Limb (tissue), 2 donors: Measurements from ENCODE around the gene LBHD2.
A peak's percentile ranks its signal among the peaks of the same experiment; 100 is the strongest.
"Not testable (repeated sequence)": the region's sequence is repeated elsewhere in the genome, so short reads cannot be mapped to it uniquely, and the experiment has no call there.

Source experiments
- DNase-seq, 2 donors: peaks; one replicate each; pipeline ENCODE4 v3.0.0-alpha.2; 2016; ENCODE audit errors: extremely low spot score in 2 of 2

The LBHD2 gene

DNA sequence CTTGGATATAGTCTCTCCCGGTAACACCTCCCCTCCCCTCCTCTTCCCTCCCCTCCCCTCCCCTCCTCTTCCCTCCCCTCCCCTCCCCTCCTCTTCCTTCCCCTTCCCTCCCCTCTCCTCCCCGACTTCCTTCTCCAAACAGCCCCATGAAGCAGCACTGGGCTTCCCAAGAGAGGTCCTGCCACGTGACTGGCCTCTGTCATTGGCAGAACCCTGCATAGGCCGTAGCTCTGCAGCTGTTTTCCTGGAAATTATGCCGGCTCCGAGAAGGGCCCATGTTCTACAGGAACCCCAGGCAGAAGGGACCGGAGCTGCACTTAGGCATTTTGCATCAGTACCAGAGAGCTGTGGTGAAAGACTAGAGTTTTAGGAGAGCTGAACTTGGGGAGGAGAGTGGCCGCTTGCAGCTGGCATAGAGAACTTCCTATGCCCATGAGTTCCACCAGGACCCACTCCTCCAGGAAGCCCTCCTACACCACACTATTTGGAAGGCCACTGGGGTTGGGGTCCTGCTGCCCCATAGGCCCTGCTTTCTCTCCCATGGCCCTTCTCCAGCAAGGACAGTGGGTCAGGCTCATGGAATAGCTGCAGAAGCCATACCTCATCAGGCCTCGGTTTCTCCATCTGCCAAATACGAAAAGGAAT lies 34.1 kb downstream of the LBHD2 start:
- peak; percentile 61 to 68 for DNase-seq

DNA sequence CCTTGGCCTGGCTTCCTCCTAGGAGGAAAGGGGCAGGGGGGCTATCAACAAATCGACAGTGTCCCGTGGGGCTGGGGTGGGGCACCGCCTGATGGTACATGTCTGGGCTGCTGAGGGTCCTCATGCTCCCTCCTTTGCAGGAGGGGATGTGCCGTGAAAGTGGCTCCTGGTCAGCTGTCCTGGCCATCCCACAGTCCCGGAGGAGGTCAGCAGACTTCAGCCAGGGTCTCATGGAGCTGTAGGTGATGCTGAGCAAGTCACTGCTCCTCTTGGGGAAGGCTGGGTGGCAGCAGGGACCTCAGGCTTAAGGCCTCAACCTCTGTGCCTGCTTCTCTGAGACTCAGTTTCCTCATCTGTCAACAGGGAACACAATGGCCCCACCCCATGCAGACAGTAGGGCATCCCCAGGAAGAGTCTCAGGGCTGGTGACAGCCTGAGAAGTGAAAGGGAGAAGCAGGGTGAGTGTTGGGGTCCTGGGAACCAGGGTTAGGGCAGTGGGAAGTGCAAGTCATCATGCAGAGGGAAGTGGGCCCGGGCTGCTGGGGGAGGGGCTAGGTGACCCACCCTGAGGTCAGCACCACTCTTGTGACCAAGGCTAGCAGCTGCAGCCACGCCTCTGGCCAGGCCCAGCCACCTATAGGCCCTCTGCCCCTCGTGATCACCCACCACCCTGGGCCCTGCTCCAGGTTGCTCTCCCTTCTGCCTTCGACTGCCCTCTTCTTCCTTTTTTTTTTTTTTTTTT lies 34.8 kb downstream of the LBHD2 start:
- no peak for DNase-seq

DNA sequence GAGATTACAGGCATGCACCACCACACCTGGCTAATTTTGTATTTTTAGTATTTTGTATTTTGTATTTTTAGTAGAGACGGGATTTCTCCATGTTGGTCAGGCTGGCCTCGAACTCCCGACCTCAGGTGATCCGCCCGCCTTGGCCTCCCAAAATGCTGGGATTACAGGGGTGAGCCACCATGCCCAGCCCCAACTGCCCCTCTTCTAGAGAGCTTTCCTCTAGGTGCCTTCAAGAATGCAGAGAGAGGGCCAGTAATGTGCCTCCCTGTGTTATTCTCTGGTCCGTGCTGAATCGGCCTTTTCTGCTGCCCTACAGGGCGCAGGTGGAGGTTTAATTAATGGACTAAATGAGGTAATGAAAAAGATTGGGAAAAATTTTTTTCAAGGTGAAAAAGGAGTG lies 35.5 kb downstream of the LBHD2 start:
- not testable (repeated sequence) for DNase-seq

DNA sequence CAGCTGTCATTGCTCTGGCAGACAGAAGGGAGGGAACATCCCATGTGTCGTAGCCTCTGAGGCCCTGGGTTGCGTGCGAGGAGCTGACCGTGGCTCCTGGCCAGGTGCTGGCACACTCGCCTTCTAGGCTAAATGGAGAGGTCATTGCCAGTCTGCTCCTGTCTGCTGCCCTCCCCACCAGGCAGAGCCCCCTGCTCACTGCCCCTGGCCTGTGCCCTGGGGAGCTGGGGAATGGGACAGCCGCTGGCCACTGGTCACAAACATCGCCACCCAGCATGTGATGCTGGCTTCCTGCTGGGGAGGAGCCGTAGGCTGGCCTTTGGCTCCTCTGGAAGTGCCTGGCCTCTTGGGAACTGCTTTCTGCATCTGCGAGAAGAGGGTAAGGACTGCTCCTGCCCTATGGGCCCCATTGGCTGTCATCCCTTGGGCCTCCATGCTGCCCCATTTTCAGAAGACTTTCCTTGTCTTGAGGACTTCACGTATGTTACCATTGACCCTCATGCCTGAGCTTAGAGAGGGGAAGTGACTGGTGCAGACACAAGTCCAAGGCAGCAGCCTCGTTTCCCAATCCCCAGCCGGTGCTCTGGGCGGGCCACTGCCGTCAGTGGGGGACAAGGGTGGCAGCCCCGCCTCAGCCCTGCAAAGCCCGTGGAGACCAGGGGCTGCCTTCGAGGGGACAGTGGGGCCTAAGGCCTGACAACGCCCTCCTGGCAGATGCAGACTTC lies 37.3 kb downstream of the LBHD2 start:
- DNase-seq, result no peak

DNA sequence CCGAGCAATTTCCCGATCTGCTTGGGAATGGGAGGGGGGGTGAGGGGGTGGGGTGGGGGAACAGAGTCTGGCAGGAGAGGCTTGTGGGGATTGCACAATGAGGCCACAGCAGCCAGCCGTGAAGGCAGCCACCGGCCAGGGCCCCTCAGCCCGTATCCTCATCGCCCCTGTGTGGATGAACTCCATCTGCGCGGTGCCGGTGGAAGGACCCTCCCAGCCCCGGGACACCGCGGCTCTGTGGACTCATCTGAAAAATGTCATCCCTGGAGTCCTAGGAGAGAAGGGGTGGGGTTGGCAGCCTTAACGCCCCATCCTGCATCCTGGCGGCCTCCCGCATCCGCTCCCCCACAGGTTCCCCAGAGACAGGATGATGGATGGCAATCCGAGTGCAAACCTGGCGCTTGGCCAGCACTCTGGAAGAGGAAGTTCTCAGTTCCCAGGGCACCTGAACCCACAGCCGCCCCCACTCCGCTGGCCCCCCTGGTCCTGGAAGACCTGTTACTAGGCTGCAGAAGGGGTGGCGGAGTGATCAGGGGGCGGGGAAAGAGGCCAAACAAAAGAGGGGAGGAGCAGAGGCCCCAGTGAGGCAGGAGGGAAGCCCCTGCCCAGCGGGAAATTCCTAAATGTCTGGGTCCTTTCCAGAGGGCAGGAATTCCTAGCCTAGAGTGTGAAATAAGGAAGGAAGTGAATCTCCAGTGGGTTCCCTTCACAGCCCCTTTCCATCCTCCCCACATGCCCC lies 38.0 kb downstream of the LBHD2 start:
- DNase-seq, result peak; percentile 61 to 88

DNA sequence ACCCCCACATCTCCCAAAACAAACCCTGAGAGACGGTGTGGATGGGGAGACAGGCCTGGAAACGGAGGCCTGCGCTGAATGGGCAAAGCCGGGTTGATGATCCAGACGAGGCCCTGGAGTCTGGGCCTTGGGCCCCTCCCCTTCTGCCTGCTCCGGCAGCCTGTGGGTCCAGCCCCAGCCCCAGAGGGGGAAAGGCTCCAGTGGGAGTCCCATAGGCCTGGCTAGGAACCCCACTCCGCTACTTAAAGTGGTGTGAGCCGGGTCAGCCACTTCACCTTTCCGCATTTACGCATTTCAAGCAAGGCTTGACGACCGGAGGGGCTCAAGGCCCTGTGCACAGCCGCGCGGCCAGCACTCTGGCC lies 38.6 kb downstream of the LBHD2 start:
- no peak for DNase-seq

DNA sequence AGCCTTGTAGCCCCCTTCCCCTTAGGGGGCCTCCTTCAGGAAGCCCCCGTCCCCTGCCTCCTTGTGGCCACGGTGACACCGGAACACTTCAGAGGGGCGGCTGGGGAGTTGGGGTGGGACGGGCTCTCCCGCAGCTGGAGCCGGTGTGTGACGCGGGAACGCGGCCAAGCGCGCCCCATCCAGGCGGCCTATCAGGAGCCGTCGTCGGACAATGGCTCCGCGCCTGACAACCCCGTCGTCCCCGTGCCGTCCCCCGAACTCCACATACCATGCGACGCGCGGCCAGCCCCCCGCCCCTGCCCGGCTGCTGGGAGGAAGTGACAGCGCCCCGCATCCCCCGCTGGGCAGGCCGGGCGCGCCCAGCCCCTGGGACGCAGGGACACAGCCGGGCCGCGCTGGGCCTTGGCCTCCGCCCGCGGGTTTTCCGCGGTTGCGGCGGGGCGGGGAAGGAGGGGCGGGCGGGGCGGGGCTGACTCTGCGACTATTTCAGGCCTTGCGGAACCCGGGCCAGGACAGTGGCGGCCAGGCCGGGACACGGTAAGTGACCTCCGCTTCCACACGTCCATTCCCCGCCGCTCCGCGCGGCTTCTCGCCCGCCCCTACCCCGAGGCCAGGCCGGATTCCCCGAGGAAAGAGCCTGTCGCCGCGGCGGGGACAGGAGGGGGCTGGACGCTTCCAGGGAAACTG lies 39.1 kb downstream of the LBHD2 start, which contains the start of gene TNFAIP2:
Gene TNFAIP2, plus strand, starts transcription at position 515 of the 687 bp plus-strand sequence. CDS start 2,997 bp downstream, outside the sequence.
- peak in 1 of 2 donors; percentile 71 for DNase-seq

DNA sequence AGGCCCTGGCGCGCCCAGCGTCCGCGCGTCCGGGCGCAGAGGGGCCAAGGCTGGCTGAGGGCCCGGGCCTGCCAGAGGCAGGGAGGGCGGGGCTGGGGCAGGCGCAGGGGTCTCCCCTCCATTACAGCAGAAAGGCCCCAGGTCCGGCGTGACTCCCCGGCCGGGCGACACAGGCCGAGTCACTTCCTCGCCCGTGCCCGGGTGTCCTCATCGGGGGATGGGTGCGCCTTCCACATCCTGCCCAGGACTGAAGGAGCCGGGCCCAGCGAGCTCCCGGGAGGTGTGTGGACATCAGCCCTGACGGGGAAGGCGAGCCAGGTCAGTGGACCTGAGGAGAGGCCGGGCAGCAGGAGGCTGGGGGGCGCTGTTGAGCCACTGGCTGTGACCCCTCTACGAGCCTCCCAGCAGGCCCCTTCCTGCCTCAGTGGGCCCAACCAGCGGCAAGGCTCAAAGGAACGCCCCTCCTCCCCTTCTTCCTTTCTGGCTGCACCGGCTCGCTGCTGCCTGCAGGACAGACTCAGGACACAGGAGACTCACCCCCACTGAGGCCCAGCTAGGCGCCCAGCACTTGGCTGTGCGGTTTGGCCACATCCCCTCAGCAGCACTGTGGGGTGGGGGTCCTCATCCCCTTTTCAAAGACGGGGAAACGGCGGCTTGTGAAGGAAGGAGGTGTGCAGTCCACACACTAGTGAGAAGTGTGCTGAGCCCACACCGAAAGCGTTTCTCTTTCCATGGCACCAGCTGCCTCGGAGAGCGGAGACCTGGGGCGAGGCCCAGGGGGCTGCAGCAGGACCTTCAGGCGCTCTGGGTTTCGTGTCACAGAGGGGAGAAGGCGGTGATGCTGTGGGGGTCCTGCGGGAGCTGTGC lies 39.9 kb downstream of the LBHD2 start:
- no peak for DNase-seq

DNA sequence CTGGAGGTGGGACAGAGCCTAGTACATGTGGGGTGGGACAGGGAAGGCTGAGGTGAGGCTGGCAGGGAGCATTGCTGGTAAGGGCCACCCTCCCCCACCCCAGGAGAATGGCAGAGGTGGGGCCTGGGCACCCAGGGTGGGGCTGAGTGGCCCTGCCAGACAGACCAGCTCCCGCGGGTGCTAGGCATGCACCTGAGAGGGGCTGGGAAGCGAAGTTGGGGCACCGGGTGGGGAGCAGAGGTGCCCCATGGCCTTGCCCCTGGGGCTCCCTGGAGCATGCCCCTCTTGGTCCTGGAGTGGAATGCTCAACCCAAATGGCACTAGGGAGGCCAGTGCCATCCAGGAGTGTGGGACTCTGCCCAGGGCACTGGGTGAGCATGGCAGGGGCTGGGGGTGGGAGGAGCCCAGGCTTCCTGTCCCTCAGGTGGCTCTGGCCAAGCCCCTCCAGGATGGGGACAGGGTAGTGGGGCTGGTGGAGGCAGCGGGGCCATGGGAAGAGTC lies 40.5 kb downstream of the LBHD2 start:
- no peak for DNase-seq

DNA sequence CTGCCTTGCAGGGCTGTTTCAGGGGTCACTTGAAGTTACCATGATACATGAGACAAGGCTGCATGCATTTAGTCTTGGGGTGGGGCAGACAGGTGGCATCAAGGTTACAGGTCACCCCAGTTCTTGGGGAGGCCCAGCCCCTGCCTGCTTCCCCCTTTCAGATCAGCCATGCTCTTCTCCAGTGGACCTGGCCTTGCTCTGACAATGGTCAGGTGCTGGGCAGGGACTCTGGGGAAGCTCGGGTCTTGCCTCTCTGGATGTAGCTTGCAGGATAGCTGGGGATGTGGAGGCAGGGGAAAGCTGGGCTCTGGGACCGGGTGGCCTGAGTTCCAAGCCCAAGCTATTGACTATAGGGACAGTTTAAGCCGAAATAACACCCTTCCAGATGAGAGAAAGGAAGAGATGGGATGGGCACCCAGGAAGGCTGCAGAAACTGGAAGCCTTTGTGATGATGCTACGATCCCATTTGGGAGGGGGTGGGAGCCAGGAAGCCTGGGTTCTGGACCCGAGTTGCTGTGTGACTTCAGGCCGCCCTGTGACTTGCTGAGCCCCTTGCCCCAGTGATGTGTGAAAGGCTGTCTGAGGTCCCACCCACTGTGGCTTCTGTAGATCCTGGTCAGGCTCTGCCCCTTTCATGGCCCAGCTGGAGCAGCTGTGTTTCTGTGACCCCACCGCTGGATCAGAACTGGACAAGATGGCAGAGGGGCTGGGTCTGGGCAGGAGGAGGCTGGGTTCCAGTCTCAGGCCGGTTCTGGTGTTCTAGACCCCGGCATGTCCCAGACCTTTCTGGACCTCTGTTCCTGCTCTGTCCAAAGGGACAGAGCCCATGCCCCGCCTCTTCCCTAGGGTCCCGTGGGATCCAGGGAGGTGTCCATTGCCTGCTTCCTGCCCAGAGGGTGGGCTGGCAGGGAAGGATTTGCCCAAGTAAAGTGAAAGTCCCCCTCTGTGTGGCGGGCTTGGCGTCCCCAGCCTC lies 41.4 kb downstream of the LBHD2 start:
- DNase-seq, result no peak

DNA sequence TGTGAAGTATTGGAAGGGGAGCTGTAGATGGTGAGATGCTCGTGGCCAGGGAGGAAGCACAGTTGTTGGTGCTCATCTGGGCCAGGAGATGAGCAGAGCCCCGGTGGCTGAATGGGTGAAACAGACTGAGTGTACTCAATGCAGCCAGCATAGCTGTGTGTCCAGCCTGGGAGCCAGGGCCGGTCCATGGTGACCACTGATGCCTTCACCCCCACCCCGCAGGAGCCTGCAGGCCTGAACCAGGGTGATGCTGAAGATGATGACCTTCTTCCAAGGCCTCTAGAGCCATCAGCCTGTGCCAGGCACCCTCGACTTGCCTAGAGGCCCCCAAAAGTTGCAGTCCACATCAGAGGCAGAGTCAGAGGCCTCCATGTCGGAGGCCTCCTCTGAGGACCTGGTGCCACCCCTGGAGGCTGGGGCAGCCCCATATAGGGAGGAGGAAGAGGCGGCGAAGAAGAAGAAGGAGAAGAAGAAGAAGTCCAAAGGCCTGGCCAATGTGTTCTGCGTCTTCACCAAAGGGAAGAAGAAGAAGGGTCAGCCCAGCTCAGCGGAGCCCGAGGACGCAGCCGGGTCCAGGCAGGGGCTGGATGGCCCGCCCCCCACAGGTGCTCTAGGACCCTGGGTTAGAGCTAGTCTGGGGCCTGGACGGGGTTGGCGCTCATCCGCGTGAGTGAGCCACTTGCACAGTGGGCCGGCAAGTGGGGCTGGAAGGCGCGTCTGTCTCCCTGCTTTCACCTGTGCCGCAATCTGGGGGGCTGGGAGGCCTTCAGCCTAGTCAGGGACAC lies 42.3 kb downstream of the LBHD2 start:
- DNase-seq, result no peak

DNA sequence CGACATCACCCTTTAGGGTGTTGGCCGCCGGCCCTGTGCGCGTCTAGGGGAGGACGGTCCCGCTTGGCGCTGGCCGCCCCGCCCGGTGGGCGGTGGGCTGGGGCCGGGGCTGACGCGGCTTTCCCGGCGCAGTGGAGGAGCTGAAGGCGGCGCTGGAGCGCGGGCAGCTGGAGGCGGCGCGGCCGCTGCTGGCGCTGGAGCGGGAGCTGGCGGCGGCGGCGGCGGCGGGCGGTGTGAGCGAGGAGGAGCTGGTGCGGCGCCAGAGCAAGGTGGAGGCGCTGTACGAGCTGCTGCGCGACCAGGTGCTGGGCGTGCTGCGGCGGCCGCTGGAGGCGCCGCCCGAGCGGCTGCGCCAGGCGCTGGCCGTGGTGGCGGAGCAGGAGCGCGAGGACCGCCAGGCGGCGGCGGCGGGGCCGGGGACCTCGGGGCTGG lies 42.9 kb downstream of the LBHD2 start:
- DNase-seq, result peak; percentile 40 to 83

DNA sequence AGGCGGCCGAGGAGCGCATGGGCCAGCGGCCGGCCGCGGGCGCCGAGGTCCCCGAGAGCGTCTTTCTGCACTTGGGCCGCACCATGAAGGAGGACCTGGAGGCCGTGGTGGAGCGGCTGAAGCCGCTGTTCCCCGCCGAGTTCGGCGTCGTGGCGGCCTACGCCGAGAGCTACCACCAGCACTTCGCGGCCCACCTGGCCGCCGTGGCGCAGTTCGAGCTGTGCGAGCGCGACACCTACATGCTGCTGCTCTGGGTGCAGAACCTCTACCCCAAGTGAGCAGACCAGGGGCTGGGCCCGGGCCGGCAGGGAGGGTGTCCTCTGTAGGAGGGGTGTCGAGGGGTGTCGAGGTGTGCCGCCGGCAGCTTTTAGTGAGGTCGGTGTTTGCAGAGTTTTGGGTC lies 43.3 kb downstream of the LBHD2 start:
- peak in 1 of 2 donors; percentile 48 for DNase-seq

DNA sequence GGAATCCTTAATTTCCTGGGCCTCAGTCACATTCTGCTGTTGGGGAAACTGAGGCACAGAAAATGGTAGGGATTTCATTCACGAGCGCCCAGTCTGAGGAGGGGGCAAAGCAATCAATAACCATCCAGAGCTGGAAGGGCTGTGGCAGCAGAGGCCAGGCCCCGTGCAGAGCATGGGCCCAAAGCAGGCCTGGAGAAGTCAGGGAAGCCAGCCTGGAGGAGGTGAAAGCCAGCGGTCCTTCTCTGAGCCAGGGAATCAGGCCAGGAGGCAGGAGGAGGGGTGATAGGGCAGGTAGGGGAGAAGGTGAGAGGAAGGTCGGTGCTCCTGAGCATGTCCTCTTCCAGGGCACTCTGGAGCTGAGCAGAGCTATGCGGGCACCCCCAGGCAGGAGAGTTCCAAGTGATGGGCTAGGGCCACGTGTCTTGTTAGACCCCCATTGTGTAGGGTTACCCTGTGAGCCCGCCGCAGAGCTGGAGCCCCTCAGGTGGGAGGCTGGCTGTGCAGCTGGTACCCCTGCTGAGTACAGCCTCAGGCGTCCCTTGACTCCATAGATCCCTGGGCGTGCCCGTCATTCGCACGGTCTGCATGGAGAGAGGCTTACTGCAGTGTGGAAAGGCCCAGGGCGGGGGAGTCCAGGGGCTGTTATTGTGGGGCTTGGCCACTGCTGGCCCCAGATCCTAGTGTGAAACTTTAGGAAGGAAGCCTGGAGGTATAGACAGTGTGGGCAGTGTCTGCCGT lies 44.0 kb downstream of the LBHD2 start:
- DNase-seq, result no peak

DNA sequence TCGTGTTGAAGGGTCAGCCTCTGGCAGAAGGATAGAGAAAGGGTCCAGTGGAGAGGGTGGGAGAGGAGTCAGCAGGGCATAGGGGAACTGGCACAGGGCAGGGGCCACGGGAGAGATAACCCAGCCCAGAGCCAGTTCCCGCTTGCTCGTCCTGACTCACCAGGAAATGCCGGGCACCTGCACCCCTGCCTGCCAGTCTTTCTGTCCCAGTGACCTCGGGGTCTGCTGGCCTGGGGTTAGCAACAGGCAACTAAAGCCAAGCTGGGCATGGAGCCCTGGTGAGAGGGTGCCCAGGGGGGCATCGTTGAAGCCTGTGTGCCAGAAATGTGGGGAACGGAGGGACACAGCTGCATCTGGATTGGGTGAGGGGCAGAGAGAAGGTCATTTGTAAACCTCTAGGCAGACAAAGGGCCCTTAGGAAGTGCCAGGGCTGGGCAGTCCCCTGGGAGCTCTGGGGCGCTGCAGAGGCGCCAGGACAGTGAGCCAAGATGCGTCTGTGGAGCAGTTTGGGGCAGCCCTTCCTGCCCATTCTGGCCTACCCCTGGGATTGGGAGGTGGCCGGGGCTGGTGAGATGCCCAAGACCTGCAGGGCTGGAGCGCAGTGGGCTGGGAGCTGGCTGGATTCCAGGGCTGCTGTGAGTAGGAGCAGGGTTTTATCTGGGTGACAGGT lies 44.8 kb downstream of the LBHD2 start:
- peak in 1 of 2 donors; percentile 27 for DNase-seq

DNA sequence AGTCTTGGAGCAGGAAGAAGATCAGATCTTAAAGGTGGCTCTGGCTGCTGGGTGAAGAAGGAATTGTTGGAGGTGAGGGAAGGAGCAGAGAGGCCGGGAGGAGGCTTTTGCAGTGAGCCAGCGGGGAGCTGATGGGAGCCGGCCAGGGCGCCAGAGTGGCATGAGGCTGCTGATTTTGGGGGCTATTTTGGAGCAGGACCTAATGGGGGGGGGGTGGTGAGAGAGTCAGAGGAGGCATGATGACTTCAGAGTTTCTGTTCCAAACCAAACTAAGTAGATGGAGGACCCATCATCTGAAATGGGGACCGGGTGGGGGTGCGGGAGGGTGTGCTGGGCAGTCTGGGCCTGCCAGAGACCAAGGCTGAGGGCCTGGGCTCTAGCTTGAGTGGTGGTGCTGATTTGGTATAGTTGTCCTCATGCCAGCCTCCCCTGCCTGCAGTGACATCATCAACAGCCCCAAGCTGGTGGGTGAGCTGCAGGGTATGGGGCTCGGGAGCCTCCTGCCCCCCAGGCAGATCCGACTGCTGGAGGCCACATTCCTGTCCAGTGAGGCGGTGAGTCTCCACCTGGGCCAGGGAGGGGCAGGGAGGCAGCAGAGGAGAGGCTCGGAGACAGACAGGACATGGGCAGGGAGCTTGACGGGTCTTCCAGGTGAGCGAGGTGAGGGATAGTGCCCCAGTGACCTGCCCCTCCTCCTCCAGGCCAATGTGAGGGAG lies 45.4 kb downstream of the LBHD2 start:
- DNase-seq, result peak in 1 of 2 donors; percentile 23
